DND-41 (cell line): ENCODE measurements around the gene KAT2B.

Source experiments
- CTCF ChIP-seq: IDR thresholded peaks from 2 replicates; pipeline ENCODE4 v1.5.1; 2012; ENCODE audit warnings: borderline replicate concordance, low read length, moderate library complexity, mild to moderate bottlenecking; ENCODE audit not compliant: poor library complexity, severe bottlenecking; ENCODE audit errors: extremely low read depth
- EZH2 ChIP-seq: IDR thresholded peaks from 3 replicates; pipeline ENCODE4 v1.6.1; 2012; ENCODE audit warnings: borderline replicate concordance, low read depth, mild to moderate bottlenecking, moderate library complexity, low read length, inconsistent platforms; ENCODE audit not compliant: severe bottlenecking

GRCh38 chr3:20140881-20141280, 100.6 kb downstream of the KAT2B start:
- TF ChIP-seq CTCF (no peak), EZH2 (no peak)
